GM10266 (cell line): ENCODE results near the gene MAML2.

Experiments used
- DNase-seq: peaks from one replicate; pipeline ENCODE4 v3.0.0; 2012; ENCODE audit errors: extremely low spot score
- CTCF ChIP-seq: IDR thresholded peaks from 2 replicates; pipeline ENCODE4 v1.5.1; 2012; ENCODE audit warnings: mild to moderate bottlenecking, low read depth; ENCODE audit not compliant: control insufficient read depth, insufficient read depth; ENCODE audit errors: missing control alignments

Gene MAML2

GRCh38 chr11:96105944-96106343, 237.1 kb downstream of the MAML2 start:
- DNase-seq, result no peak
- no peak for TF ChIP-seq CTCF

DNA sequence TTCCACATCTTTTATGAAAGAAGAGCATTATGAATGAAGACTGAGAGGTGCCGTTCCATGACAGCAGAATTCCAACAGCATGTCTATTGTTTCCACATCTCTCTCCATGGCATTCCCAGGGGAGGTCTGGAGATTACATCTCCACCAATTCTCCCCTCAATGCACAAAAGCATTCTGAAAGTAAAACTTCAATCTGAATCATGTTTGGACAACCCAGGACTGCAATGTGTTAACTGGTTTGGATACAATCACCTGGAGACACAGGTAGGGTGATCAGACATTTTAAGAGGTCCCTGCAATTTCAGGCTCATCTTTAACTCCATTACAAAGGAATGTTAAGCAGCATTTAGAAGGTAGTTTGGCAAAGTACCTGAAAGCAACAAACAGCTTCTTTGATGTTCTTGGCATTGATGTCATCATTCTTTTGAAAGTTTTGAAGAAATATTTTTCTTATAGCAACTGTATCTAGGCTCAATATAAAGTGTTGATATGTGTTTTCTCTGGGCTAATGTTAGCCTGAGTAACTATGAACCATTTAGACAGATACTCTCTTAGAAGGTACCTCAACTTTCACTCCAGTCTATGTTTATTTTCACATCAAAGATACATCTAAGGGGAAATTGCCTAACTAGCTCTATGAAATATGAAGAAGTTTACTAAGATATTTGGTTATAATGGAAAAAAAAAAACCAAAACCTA, 237.6 kb downstream of the MAML2 start:
- no peak for TF ChIP-seq CTCF
- no peak for DNase-seq

- no peak for DNase-seq
- TF ChIP-seq CTCF, result no peak
Measured at GRCh38 chr11:96104496-96104895, 238.5 kb downstream of the MAML2 start.

- no peak for TF ChIP-seq CTCF
- no peak for DNase-seq
Measured at GRCh38 chr11:96103721-96104120, 239.3 kb downstream of the MAML2 start.

DNA sequence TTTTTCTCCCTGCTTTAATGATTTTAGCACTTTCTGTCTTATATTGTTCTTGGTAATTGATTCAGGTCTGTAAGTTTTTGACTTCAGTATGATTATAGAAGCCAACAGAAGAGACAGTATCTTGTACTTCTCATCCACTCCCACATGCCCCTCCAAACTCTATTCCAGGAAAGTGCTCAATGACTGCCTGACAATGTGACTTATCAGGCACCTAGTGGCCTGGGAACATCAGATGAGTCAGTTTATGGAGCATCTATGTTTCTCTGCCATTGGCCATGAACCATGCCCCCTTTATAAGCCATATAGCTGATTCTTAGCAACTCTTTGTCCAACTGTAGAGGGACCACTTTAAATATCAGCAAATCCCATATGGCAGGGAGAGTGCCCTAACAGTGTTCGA, 239.9 kb downstream of the MAML2 start:
- TF ChIP-seq CTCF, result no peak
- no peak for DNase-seq

GRCh38 chr11:96102664-96103078, 240.3 kb downstream of the MAML2 start:
- no peak for DNase-seq
- no peak for TF ChIP-seq CTCF

- no peak for TF ChIP-seq CTCF
- no peak for DNase-seq
Measured at GRCh38 chr11:96101146-96101545, 241.8 kb downstream of the MAML2 start.
